K562 (cell line): ENCODE data around the gene FAM174B.

ENCODE experiments used
- CEBPB ChIP-seq: fragments of 450-650 bp; IDR thresholded peaks from 2 replicates; pipeline ENCODE4 v1.6.1; 2016; ENCODE audit warnings: missing genetic modification characterization, missing compliant biosample characterization
- CHD2 ChIP-seq: IDR thresholded peaks from 2 replicates; pipeline ENCODE4 v1.6.1; 2011; ENCODE audit warnings: low read depth, low read length
- EGR1 ChIP-seq: fragments of 450-650 bp; conservative IDR thresholded peaks from 2 replicates; pipeline ENCODE4 v1.6.1; 2017; ENCODE audit warnings: mild to moderate bottlenecking
- POLR2AphosphoS2 ChIP-seq: IDR thresholded peaks from 2 replicates; pipeline ENCODE4 v1.6.1; 2012; ENCODE audit warnings: low read length, improper control_type of control experiment
- POLR2AphosphoS5 ChIP-seq: IDR thresholded peaks from 2 replicates; pipeline ENCODE4 v1.6.1; 2011; ENCODE audit warnings: mild to moderate bottlenecking, low read depth, low read length, moderate library complexity; ENCODE audit not compliant: control insufficient read depth, insufficient read depth
- POU5F1 ChIP-seq: fragments of 150-350 bp; IDR thresholded peaks from 2 replicates; pipeline ENCODE4 v1.6.1; 2014; ENCODE audit warnings: borderline replicate concordance, low read length, low read depth, mild to moderate bottlenecking; ENCODE audit not compliant: partially characterized antibody
- TCF7L2 ChIP-seq: fragments of 150-350 bp; IDR thresholded peaks from 2 replicates; pipeline ENCODE4 v1.6.1; 2016; ENCODE audit warnings: low read depth, mild to moderate bottlenecking, low read length, moderate library complexity
- YY1 ChIP-seq, 3 experiments: IDR thresholded peaks; 2 replicates each; pipeline ENCODE4 v1.6.1; 2011; ENCODE audit warnings: low read length in 2 of 3, mild to moderate bottlenecking in 2 of 3, moderate library complexity in 2 of 3, borderline replicate concordance in 1 of 3, control low read depth in 1 of 3, low read depth in 1 of 3; ENCODE audit not compliant: insufficient read depth in 3 of 3, insufficient replicate concordance in 2 of 3, control insufficient read depth in 1 of 3, insufficient read length in 1 of 3; ENCODE audit errors: extremely low read depth in 1 of 3

- TF ChIP-seq POU5F1 (no peak), POLR2AphosphoS5 (no peak), POLR2AphosphoS2 (no peak), CEBPB (tag) (no peak), EGR1 (no peak), YY1 (IDR thresholded peaks at IDR 0.05; ENCODE audit: borderline replicate concordance in 1 of 3, control insufficient read depth in 1 of 3, extremely low read depth in 1 of 3, insufficient read depth in 3 of 3, insufficient read length in 1 of 3, insufficient replicate concordance in 2 of 3, low read depth in 1 of 3, low read length in 2 of 3) (no peak), TCF7L2 (no peak), CHD2 (no peak)
Measured at GRCh38 chr15:92580521-92580920, 75.1 kb downstream of the FAM174B start.
